ENCODE results near the gene HNRNPUL1. TPM values are rescaled to one million over a fixed set of nuclear protein-coding genes. Genes with fewer than 3 reads are reported as not detected.

Gene HNRNPUL1
- total and polyA plus RNA-seq, 9 of the 15 experiments (the other 6 are each of a cell fraction or from before 2014, with no cell fraction given), result 7.3 to 211 (median 85.0) TPM

GRCh38 chr19:41323430-41324125 lies 59.4 kb downstream of the HNRNPUL1 start (continued):
- TF ChIP-seq FOXA1 (IDR thresholded peaks at IDR 0.05; ENCODE audit: borderline replicate concordance) (no peak; the same call in 1 of the 2 replicates), NFYB (IDR thresholded peaks at IDR 0.05; ENCODE audit: extremely low read depth, insufficient read length) (no peak), DDX20 (tag; IDR thresholded peaks at IDR 0.05; ENCODE audit: low read depth) (no peak), BRD4 (IDR thresholded peaks at IDR 0.05) (0 out of 2 replicates have a peak, but pooled peaks have one; percentile 9), RBM25 (IDR thresholded peaks at IDR 0.05; ENCODE audit: low read depth, low read length, severe bottlenecking) (no peak), TSC22D4 (tag; IDR thresholded peaks at IDR 0.05) (no peak), FOXJ2 (tag; IDR thresholded peaks at IDR 0.05) (peak; percentile 84), SLC30A9 (CRISPR knock-in tag; IDR thresholded peaks at IDR 0.05) (no peak), ASH1L (IDR thresholded peaks at IDR 0.05; ENCODE audit: borderline replicate concordance, low read depth, partially characterized antibody) (no peak), ZNF764 (CRISPR knock-in tag; IDR thresholded peaks at IDR 0.05; ENCODE audit: low read depth) (no peak), E2F3 (CRISPR knock-in tag; IDR thresholded peaks at IDR 0.05) (no peak; the same call in 1 of the 2 replicates), ZNF140 (CRISPR knock-in tag; IDR thresholded peaks at IDR 0.05) (no peak), ZNF740 (CRISPR knock-in tag; IDR thresholded peaks at IDR 0.05) (no peak), ZNF740 (tag; IDR thresholded peaks at IDR 0.05) (no peak), ELK1 (CRISPR knock-in tag; IDR thresholded peaks at IDR 0.05) (no peak), ZBTB8A (IDR thresholded peaks at IDR 0.05; ENCODE audit: partially characterized antibody) (no peak), DACH1 (IDR thresholded peaks at IDR 0.05; ENCODE audit: partially characterized antibody) (peak; percentile 97), ETV5 (CRISPR knock-in tag; IDR thresholded peaks at IDR 0.05; ENCODE audit: low read depth) (no peak; the same call in 1 of the 2 replicates), E4F1 (CRISPR knock-in tag; IDR thresholded peaks at IDR 0.05; ENCODE audit: borderline replicate concordance) (no peak), NCOA4 (IDR thresholded peaks at IDR 0.05; ENCODE audit: partially characterized antibody) (no peak), ZNF23 (CRISPR knock-in tag; IDR thresholded peaks at IDR 0.05) (no peak), SRSF7 (optimal IDR thresholded peaks at IDR 0.05; ENCODE audit: low read depth, low read length) (no peak)

All from K562 (cell line).